HG02798 (cell line): Measurements from ENCODE around the gene MINDY1.

ENCODE experiments used
- ATAC-seq: cut with Tn5 transposase; IDR thresholded peaks from one replicate; pipeline ENCODE4 v1.9.1; 2021; ENCODE audit warnings: mild to moderate bottlenecking; ENCODE audit not compliant: unreplicated experiment, poor library complexity

Gene MINDY1

DNA sequence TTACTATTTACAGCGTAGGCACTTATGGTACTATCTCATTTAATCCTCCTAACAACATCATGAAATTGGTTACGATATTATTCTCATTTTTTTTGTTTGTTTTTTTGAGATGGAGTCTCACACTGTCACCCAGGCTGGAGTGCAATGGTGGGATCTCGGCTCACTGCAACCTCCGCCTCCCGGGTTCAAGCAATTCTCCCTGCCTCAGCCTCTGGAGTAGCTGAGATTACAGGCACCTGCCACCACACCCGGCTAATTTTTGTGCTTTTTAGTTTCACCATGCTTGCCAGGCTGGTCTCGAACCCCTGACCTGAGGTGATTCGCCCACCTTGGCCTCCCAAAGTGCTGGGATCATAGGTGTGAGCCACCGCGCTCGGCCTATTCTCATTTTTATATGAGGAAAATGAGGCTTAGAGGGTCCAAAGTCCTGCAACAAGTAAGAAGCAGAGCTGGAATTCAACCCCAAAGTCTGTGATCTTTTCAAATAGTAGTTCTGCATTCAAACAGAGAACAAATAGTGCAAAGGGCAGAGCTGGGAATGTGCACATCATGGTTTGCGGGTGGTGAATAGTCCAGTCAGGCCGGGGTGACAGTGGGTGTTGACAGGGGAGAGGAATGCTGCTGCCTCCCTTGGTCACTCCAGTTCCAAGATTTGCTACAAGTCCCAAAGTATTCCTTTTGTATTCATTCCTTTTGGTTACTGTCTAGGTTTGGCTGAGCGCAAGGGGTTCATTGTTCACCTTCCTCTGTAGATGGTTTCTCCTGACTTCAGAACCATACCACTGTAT lies 6.2 kb upstream of the MINDY1 start:
- ATAC-seq, result no peak

DNA sequence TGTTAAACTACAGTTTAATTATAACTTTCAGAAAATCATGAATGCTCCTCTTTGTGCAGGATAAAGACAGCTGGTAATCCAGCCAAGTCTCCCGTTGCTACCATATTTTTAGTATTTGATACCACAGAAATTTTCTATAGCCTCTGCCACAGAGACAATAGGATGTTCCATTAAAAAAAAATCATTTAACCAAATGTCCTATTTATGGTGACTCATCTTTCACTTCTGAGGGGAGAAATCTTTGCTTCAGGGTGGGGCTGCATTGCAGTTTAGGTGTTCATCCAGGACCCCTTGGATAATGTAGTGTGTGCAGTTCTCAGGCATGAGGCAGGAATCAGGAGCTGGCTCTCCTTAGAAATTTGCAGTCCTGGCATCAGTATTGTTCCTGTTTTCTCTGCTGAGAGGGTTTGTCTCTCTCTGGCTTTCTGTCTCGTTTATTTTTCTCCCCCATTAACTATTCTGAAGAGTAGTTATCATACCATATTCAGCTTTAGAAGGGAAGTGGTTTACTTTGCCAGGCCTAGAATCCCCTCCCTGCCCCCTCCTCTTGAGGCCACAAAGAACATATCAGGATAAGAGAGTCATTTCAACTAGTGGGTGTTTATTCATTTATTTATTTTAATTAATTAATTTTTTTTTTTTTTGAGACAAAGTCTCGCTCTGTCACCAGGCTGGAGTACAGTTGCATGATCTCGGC lies 4.6 kb upstream of the MINDY1 start:
- no peak for ATAC-seq

DNA sequence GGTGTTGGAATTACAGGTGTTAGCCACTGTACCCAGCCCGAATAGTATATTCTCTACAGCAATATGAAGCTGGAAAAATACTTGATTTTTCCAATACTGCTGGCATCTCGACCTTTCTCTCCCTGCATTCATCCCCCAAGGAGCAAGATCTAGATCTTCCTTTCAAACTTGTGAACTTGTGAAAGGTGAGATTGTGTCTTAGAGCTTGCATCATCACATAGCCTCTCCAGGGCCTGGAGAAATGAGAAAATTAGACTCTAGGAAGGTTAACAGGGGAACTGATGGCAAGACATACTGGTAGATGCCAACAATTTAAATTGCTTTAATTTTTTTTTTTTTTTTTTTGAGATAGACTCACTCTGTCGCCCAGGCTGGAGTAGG lies 3.6 kb upstream of the MINDY1 start:
- no peak for ATAC-seq

DNA sequence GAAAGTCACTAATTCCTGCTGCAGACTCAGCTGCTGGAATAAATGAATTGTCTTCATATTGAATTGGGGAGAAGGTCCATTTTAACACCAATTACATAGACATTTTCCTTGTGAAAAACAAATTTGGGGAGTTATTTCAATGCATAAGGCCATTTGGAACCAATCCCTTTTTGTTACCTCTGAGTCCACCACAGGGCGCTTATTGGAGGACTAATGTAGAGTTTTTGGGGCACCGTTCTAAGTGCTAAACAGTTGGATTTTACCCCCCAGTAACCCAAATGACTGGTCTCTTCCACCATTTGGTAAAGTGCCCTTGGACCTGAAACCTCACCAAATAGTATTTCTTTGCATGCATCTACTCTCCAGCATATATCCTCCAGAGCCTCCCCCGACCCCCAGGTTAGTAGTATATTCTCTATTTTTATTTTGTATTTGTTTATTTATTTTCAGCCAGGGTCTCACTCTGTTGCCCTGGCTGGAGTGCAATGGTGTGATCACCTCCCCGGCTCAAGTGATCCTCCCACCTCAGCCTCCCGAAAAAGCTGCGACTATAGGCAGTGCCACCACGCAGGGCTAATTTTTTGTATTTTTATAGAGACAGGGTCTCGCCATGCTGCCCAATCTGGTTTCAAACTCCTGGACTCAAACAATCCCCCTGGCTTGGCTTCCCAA lies 3.1 kb upstream of the MINDY1 start:
- no peak for ATAC-seq

DNA sequence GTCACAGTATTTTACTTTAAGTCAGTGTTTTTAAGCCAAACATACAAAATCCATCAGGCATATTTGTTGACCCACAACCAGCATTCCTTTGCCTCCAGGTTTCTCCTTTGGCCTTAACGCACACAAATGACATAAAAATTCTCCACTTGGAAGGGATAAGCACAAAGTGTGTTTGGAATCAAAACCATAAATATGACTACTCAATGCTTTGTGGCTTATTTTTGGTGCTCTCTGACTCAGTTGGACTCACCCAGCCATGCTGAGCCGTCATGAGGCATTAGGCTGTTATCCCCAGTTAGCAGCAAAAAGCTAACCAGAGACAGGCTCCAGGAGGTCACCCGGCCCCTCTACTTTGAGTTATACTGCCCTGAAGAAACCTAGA lies 2.5 kb upstream of the MINDY1 start:
- ATAC-seq, result no peak

GRCh38 chr1:151008244-151009205 lies 1.8 kb upstream of the MINDY1 start, which contains the start of gene PRUNE1:
PRUNE1 (plus strand) TSS chr1:151008449; CDS start chr1:151008633, 184 bp downstream.
- peak; percentile 93 for ATAC-seq

DNA sequence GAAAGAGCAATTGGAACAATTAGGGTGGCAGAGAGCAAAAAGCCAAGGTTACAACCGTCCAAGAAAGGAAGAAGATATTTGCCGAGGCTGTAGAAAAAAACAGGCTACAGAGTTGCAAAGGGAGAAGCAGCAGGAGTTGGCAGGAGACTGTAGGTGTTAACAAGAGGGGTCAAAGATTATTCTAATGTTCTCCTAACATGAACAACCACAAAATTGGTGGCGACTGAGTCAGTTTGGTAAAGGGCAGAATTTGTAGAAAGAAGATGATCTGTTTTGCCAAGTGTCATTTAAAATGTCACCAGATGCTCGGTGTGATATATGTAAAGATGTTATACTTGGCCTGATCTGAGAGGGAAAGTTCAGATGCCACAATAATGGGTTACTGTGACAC lies 1.1 kb upstream of the MINDY1 start:
- no peak for ATAC-seq

DNA sequence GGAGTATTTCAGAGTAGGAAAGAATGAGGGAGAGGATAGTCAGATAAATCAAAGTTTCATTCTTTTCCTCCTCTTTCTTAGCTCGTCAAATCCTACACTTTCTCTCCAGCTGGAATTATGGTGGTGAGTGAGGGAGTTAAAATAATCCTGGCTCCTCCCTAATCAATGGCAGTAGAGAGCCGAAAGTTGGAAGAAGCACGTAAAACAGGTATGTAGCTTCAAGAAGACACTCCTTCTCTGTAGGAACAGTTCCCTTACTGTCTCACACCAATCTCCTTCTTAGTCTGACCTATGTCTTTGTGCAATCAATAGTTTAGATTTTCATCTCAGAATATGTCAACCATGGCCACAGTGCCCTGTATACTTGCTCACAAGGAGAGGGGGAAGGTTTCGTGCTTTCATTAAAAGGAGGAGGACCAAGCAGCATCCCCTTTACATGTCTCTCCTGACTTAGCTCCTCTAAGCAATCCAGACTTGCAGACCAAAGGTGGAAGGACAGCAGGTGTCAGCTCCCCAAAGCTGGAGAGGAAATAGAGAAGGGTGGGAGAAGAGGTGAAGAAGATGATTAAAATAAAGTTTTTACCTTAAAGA lies 878 bp downstream of the MINDY1 start:
- no peak for ATAC-seq

DNA sequence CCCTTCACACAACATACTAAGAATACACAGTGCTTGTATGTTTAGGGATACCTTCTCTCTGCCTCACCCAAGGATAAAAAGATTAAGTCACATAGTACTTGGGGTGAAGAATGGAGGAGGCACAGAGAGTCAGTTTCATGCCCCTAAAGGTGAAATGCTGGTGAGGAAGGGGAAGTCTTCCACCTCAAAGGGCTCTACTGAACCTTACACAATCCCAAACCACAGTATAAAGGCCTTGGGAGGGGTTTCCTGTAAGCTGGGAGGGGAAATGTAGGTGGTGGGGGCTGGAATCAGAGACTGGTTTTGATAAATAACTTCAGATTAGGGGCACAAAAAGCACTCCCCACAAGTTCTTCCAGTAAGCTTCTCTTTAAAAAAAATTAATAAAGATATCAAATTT lies 3.5 kb downstream of the MINDY1 start:
- no peak for ATAC-seq

DNA sequence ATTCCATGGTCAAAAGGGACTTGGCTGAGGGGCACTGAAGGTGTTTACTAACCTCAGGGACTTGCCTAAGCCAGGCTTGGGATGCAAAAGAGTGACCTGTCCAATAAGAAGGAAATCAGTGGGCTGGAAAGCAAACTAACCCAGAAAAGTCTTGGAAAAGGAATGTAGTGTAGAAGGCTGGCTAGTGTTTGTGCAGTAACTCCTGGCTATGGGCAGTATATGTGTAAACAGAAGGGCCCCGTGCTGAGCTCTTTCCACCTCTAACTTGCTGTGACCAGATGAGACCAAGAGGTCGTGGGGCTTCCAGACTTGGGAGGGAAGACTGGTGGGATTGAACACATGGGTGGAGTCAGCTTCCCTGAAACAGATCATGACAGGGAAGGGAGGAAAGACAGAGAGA lies 4.1 kb downstream of the MINDY1 start:
- no peak for ATAC-seq

- ATAC-seq, result no peak
These were observed 4.7 kb downstream of the MINDY1 start for GRCh38 chr1:151002051-151002450.

DNA sequence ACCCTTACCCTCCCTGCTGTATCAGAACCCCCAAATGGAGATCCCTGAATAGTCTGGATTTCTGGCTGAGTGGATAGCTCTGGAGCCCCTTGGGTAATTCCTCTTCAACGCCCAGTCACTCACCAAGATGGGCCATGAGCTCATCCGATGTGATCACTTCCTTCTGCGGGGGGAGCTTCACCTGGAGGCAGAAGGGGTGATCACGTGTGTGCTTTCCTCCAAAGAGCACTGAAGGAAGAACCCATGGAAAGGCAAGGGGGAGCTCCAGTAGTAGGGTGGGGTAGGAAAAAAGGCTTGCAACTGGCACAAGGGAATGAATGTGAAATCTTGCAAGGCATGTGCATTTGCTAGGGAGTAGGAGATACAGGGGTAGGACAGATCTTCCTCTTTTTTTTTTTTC lies 5.1 kb downstream of the MINDY1 start:
- ATAC-seq, result no peak

DNA sequence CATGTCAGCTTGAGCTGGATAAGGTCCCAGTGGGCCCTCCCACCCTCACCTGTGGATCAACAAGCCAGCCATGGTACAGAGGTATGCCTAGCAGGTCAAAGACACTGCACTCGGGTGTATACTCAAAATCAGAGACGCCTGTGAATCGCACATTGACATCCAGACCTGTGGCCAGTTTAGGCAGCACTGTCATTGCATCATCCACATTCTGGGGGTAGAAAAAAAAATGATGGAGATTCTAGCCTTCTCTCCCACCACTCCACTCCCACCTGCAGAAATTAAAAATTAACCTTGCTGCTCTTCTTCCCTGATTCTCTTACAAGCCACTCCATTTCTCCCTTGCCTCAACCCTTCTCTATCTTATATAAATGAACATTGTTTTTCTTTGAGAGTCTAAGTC lies 6.3 kb downstream of the MINDY1 start:
- no peak for ATAC-seq

DNA sequence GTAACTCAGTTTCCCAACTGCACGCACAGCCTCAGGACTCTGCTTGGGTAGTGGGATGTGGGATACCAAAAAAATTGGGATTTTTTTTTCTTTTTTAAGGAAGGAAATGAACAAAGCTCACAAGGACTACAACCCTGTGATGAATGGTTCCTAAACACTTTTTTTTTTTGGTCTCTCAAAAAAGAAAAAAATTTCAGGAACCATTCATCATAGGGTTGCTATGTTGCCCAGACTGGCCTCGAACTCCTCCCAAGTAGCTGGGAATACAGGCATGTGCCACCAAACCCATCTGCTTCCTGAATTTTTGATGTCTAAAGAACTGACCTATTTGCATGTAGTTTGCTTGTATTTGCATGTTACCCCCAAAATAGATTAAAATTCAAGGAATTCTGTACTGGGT lies 6.8 kb downstream of the MINDY1 start:
- no peak for ATAC-seq

DNA sequence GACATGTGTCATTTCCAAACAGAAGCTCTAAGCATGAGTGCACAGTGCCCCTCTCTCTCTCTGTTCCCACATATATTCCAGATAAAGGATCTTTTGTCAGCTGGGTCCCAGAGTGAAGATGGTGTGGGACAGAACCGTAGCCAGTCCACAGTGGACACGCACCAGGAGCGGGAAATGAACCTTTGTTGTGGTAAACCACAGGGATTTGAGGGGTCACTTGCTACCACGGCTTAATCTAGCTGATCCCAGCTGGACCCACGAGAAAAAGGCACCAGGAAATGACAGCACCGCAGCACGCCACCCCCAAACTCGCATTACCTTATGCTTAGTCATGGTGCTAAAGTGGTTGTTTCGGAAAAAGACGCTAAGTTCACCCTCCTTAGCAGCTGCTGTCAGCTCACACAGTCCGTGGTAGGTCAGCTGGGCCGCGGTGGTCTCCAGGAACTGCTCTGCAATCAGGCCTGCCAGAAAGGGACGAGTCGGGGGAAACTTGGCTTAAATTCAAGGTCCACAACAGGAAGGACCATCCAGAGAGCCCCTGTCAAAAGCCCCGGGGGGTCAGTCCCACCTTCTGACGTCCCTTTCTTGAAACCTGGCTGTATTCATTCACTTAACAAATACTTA lies 7.5 kb downstream of the MINDY1 start:
- no peak for ATAC-seq

GRCh38 chr1:150997949-150998348 lies 8.8 kb downstream of the MINDY1 start:
- ATAC-seq, result no peak

- no peak for ATAC-seq
These were observed 9.4 kb downstream of the MINDY1 start for GRCh38 chr1:150997126-150997872.

- no peak for ATAC-seq
These were observed 10.8 kb downstream of the MINDY1 start for GRCh38 chr1:150995896-150996295.

DNA sequence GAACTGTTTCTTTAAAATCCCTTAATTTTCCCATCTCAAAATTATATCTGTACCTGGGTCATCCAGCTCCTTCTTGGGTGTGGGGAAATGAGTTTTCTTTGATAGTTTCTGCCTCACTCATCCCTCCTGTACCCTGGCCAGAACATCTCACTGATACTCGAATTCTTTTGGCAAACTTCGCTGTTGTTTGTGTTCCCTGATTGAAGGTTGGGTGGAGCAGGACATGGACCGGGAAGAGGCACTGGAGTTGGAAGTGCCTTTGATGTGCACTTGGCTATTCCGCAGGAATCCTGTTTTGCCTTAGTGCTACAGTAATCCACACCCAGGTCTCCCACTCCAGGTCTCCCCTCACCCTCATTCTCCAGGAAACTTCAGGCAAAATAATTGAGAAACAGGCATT lies 11.2 kb downstream of the MINDY1 start:
- ATAC-seq, result no peak
